Suprapubic skin (tissue), 4 donors: Measurements from ENCODE around the gene GRIA4. TPM values are rescaled to one million over a fixed set of nuclear protein-coding genes. Genes with fewer than 3 reads are reported as not detected.

ENCODE experiments used
- DNase-seq, 2 donors: peaks; one replicate each; pipeline ENCODE4 v3.0.0-alpha.2; 2019; ENCODE audit warnings: low spot score in 2 of 2
- H3K27ac ChIP-seq: fragments of 200-600 bp; sonication (generic); one replicate; pipeline ENCODE4 v1.5.1; 2019
- H3K27me3 ChIP-seq: fragments of 200-600 bp; sonication (generic); one replicate; pipeline ENCODE4 v1.5.1; 2019
- H3K36me3 ChIP-seq: fragments of 200-600 bp; sonication (generic); one replicate; pipeline ENCODE4 v1.5.1; 2019
- H3K4me1 ChIP-seq: fragments of 200-600 bp; sonication (generic); one replicate; pipeline ENCODE4 v1.5.1; 2019
- H3K4me3 ChIP-seq: fragments of 200-600 bp; sonication (generic); one replicate; pipeline ENCODE4 v1.5.1; 2019; ENCODE audit warnings: mild to moderate bottlenecking
- H3K9me3 ChIP-seq: fragments of 200-600 bp; sonication (generic); one replicate; pipeline ENCODE4 v1.5.1; 2019
- EP300 ChIP-seq: sonication (generic); formaldehyde crosslinking; IDR thresholded peaks from one replicate; pipeline ENCODE4 v1.6.1; 2017; ENCODE audit warnings: antibody characterized with exemption
- POLR2A ChIP-seq, 2 donors: fragments of 450-650 bp; IDR thresholded peaks; one replicate each; pipeline ENCODE4 v1.6.1; 2017; ENCODE audit warnings: antibody characterized with exemption in 2 of 2, mild to moderate bottlenecking in 2 of 2, moderate library complexity in 2 of 2
- POLR2AphosphoS5 ChIP-seq, 3 donors: sonication (generic); formaldehyde crosslinking; IDR thresholded peaks; one replicate each; pipeline ENCODE4 v1.6.1; 2017; ENCODE audit warnings: antibody characterized with exemption in 3 of 3
- WGBS: methylation state at CpG from one replicate; pipeline ENCODE4 v1.1.5; 2018; 5-methylcytosine and 5-hydroxymethylcytosine counted together
- total RNA-seq, 4 donors: library from RNA; depleted of rRNA; stranded (reverse); fragments of >200 nt; gene quantifications; one replicate each; pipeline ENCODE4 v1.1.0, GENCODE V29; 2016
- TF ChIP-seq, protein P1 (sequence below), 2 donors: fragments of 200-600 bp in 1 of 2; fragments of 450-650 bp in 1 of 2; sonication (generic) in 1 of 2; IDR thresholded peaks; one replicate each; pipeline ENCODE4 v1.5.1; 2016 to 2019; ENCODE audit warnings: antibody characterized with exemption in 2 of 2, mild to moderate bottlenecking in 1 of 2, moderate library complexity in 1 of 2

GRIA4 gene
- total RNA-seq, 4 donors from 2014 or later = 1.1 to 2.3 (median 1.8) TPM

DNA sequence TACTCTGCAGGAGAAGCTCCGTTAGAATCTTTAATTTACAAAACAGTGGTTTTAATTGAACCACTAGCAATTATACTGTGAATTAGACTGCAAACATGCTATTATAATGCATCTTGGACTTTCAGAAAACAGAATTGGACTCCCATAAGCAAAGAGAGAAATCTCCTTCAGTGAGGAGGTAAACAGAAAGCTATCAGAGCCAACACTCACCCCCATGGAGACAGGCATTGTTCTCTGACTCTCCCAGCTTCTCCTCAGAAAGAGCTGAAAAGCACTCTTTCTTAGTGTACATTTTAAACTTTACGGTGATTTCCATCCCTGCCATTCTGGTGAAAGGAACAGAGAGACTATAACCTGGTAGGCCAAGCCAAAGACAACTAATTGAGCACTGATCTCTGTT lies 176.9 kb downstream of the GRIA4 start:
- H3K4me1 ChIP-seq = no peaks in the 10 kb centered on the region
- no peak for TF ChIP-seq POLR2A (IDR thresholded peaks at IDR 0.05)
- TF ChIP-seq, protein P1, sequence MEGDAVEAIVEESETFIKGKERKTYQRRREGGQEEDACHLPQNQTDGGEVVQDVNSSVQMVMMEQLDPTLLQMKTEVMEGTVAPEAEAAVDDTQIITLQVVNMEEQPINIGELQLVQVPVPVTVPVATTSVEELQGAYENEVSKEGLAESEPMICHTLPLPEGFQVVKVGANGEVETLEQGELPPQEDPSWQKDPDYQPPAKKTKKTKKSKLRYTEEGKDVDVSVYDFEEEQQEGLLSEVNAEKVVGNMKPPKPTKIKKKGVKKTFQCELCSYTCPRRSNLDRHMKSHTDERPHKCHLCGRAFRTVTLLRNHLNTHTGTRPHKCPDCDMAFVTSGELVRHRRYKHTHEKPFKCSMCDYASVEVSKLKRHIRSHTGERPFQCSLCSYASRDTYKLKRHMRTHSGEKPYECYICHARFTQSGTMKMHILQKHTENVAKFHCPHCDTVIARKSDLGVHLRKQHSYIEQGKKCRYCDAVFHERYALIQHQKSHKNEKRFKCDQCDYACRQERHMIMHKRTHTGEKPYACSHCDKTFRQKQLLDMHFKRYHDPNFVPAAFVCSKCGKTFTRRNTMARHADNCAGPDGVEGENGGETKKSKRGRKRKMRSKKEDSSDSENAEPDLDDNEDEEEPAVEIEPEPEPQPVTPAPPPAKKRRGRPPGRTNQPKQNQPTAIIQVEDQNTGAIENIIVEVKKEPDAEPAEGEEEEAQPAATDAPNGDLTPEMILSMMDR (IDR thresholded peaks at IDR 0.05) = no peak
- no peak for TF ChIP-seq POLR2AphosphoS5 (IDR thresholded peaks at IDR 0.05)
- no peak for TF ChIP-seq EP300
- H3K9me3 ChIP-seq = no peaks in the 10 kb centered on the region
- no peaks in the 10 kb centered on the region for H3K36me3 ChIP-seq
- 92% methylated on average over 2 of the region's 2 CpGs for WGBS
- H3K27me3 ChIP-seq = no peaks in the 10 kb centered on the region
- no peak overlapping the region for H3K4me3 ChIP-seq
- H3K27ac ChIP-seq = no peak overlapping the region
- no peak for DNase-seq

DNA sequence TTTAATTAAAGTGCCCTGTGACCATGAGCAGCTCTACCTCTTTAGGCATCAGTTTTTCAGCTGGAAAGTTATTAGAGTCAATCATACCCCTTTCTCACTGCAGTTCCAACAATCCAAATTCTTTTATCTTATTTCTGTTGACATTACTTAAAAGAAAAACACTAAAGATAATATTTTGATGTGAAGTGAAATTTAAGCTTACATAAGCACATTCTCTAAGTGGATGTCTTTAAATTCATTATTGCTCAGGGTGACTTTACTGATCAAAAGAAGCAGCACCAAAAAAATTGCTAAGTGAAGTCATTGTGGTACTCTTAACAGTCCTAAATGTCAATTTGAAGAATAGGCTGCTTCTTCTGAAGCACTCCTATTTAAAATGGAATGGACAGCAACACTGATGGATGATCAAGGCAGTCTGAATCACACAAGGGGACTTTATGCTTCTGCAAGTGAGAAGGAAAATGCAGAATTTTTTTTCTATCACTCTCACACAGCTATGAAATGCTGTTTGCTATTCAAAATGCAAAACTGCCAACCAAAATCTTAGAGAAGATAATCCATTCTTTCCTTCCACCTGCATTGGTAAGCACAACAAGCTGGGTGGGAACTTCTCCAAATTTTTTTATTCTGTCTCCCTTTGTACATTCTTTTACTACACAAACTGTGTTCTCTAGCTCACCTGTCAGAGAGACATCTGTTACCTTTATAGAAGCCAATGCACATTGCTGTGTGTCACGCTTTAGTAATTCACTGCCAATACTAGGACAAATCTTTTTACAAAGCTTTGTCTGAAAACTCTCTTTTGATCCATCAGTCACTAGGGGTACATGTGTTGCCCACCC lies 179.9 kb downstream of the GRIA4 start:
- TF ChIP-seq POLR2AphosphoS5 (IDR thresholded peaks at IDR 0.05) (no peak), EP300 (no peak), POLR2A (IDR thresholded peaks at IDR 0.05) (no peak)
- Histone ChIP-seq H3K27me3 (no peaks in the 10 kb centered on the region), H3K27ac (no peak overlapping the region), H3K4me1 (no peaks in the 10 kb centered on the region), H3K36me3 (no peaks in the 10 kb centered on the region), H3K9me3 (no peaks in the 10 kb centered on the region), H3K4me3 (no peak overlapping the region)
- DNase-seq = no peak
- WGBS = 81% methylated on average over 1 of the region's 1 CpG

DNA sequence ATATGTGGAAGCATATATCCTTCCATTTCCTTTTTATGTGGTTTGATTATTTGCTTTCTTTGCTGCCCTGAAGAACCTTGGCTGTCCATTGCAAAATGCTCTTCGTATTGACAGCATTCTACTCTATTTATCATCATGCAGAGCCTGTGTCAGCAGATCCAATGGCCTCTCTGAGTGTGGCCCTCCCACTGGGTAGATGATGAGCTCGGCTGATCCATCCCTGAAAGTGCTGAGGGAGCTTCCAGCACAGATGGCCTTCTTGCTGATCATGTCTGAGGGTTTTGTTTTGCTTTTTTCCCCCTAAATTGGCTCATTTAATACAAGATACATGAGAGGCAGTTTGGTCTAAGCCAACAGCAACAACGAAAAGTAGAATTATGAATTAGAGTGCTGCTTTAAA lies 181.0 kb downstream of the GRIA4 start:
- WGBS = 71% methylated on average over 3 of the region's 3 CpGs
- Histone ChIP-seq H3K9me3 (no peaks in the 10 kb centered on the region), H3K36me3 (no peaks in the 10 kb centered on the region), H3K4me3 (no peak overlapping the region), H3K27me3 (no peaks in the 10 kb centered on the region), H3K27ac (no peak overlapping the region), H3K4me1 (no peaks in the 10 kb centered on the region)
- no peak for DNase-seq
- TF ChIP-seq EP300 = no peak
- no peak for TF ChIP-seq POLR2AphosphoS5 (IDR thresholded peaks at IDR 0.05)

DNA sequence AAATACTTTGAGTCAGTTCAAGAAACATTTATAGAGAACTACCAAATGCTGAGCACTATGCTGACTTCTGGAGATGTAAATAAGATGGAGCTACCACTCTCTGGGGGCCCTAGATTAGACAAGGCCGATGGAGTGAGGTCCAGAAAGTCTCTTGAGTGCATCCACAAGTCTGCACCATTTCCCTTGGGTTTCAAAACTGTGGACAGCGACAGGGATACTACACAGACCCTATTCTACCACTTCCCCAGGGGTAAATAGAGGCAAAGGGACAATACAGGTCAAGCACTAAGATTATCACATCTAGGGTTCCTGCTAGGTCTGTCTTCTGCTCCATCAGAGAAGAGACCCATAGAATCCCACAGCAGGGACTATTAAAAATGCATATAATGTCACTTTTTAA lies 183.2 kb downstream of the GRIA4 start:
- no peak overlapping the region for H3K4me3 ChIP-seq
- no peak overlapping the region for H3K27ac ChIP-seq
- no peaks in the 10 kb centered on the region for H3K4me1 ChIP-seq
- no peaks in the 10 kb centered on the region for H3K36me3 ChIP-seq
- no peak for DNase-seq
- no peaks in the 10 kb centered on the region for H3K27me3 ChIP-seq
- TF ChIP-seq, protein P1 (IDR thresholded peaks at IDR 0.05) = no peak
- TF ChIP-seq POLR2AphosphoS5 (IDR thresholded peaks at IDR 0.05) (no peak), EP300 (no peak), POLR2A (IDR thresholded peaks at IDR 0.05) (no peak)
- no peaks in the 10 kb centered on the region for H3K9me3 ChIP-seq
- 83% methylated on average over 2 of the region's 2 CpGs for WGBS

DNA sequence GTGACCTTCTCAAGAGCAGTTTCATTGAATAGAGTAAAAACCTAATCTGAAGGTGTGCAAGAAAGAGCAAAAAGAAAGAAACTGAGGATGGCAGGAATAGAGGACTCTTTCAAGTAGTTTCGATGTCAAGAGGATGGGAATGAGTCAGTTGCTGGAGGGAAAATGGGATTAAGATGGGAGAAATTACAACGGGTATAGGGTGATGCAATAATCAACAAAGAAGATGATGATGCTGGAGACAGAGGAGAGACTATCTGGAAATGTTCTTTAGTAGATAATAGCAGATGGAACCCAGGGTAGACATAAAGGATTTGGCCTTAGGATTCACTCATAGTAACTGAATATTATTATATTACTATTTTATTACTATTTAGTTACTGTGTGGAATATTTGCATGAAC lies 189.4 kb downstream of the GRIA4 start:
- Histone ChIP-seq H3K9me3 (no peaks in the 10 kb centered on the region), H3K27me3 (no peaks in the 10 kb centered on the region), H3K4me1 (no peaks in the 10 kb centered on the region), H3K27ac (no peak overlapping the region), H3K36me3 (no peaks in the 10 kb centered on the region), H3K4me3 (no peak overlapping the region)
- no peak for DNase-seq
- 69% methylated on average over 2 of the region's 2 CpGs for WGBS
- TF ChIP-seq POLR2A (IDR thresholded peaks at IDR 0.05) = no peak
- no peak for TF ChIP-seq POLR2AphosphoS5 (IDR thresholded peaks at IDR 0.05)
- TF ChIP-seq EP300 = no peak
- TF ChIP-seq, protein P1 (IDR thresholded peaks at IDR 0.05) = no peak

DNA sequence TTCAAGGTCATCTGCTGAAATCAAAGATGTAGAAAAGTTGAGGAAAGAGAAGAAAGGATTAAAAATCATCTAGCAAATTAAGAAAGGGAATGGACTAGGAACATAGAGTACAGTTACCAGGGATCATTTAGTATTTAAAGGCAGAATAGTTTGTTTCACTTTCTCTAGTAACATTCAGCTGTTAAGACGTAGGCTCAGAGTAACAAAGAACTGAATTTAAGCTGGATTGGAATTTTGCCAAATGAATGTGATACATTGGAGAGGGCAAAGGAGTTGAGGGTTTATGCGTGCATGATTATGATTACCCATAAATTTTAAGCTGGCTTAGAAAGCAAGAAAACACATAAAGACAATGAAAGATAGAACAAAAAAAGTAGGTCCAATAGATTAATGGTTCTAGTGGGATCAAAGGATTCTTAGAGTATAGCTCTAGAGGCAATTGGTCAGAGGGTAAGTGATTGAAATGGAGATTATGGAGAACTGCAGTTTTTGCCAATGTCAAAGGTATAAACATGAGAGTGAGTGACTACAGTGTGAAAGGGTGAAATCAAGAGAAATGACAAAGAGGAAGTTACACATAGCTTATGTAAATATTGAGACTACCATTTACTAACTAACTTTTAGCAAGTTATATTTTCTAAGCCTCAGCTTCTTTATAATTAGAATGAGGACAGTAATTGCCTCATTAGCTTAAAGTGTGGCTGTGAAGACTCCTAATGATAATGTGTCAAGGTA lies 190.0 kb downstream of the GRIA4 start:
- Histone ChIP-seq H3K4me1 (no peaks in the 10 kb centered on the region), H3K36me3 (no peaks in the 10 kb centered on the region), H3K9me3 (no peaks in the 10 kb centered on the region), H3K27ac (no peak overlapping the region), H3K27me3 (no peaks in the 10 kb centered on the region), H3K4me3 (no peak overlapping the region)
- DNase-seq = no peak
- TF ChIP-seq, protein P1 (IDR thresholded peaks at IDR 0.05) = no peak
- TF ChIP-seq POLR2A (IDR thresholded peaks at IDR 0.05) (no peak), POLR2AphosphoS5 (IDR thresholded peaks at IDR 0.05) (no peak), EP300 (no peak)
- WGBS = 45% methylated on average over 2 of the region's 2 CpGs
